GM12874 (cell line): ENCODE data around the gene ERCC8.

Source experiments
- CTCF ChIP-seq: IDR thresholded peaks from 2 replicates; pipeline ENCODE4 v1.5.1; 2011; ENCODE audit warnings: low read depth, mild to moderate bottlenecking, control low read depth, low read length, moderate library complexity; ENCODE audit not compliant: insufficient read depth

The ERCC8 gene

GRCh38 chr5:60944904-60945812, at the start of gene ERCC8, which contains the start of gene NDUFAF2:
Gene ERCC8, minus strand, starts transcription at chr5:60945070. Its CDS starts 62 bp downstream, at chr5:60945008.
Gene NDUFAF2, plus strand, starts transcription at chr5:60945205. Its CDS starts 51 bp downstream, at chr5:60945256.
- no peak for TF ChIP-seq CTCF

- TF ChIP-seq CTCF = no peak
Observed at GRCh38 chr5:60993875-60994571, 49.2 kb upstream of the ERCC8 start.

- TF ChIP-seq CTCF = no peak
Observed at GRCh38 chr5:60993425-60993824, 48.6 kb upstream of the ERCC8 start.

GRCh38 chr5:60992871-60993270, 48.0 kb upstream of the ERCC8 start:
- TF ChIP-seq CTCF = no peak

GRCh38 chr5:60989790-60990189, 44.9 kb upstream of the ERCC8 start:
- no peak for TF ChIP-seq CTCF

GRCh38 chr5:60980511-60980910, 35.6 kb upstream of the ERCC8 start:
- no peak for TF ChIP-seq CTCF

GRCh38 chr5:60978968-60979367, 34.1 kb upstream of the ERCC8 start:
- no peak for TF ChIP-seq CTCF
